Skeletal muscle satellite cell (primary cell): ENCODE measurements around the gene RANBP1.

Source experiments
- H3K27me3 ChIP-seq: 2 replicates; pipeline ENCODE4 v1.7.0; 2013; ENCODE audit warnings: low read length; ENCODE audit not compliant: control insufficient read depth, insufficient read depth
- H3K36me3 ChIP-seq: 2 replicates; pipeline ENCODE4 v1.7.0; 2013; ENCODE audit warnings: mild to moderate bottlenecking, control low read depth, low read length; ENCODE audit not compliant: insufficient read depth
- H3K4me1 ChIP-seq: 2 replicates; pipeline ENCODE4 v1.7.0; 2013; ENCODE audit warnings: low read length; ENCODE audit not compliant: control insufficient read depth, insufficient read depth
- H3K4me2 ChIP-seq: 2 replicates; pipeline ENCODE4 v1.7.0; 2013; ENCODE audit warnings: mild to moderate bottlenecking, low read length
- H3K4me3 ChIP-seq: 2 replicates; pipeline ENCODE4 v1.7.0; 2013; ENCODE audit warnings: low read length
- H3K9ac ChIP-seq: 2 replicates; pipeline ENCODE4 v1.7.0; 2013; ENCODE audit warnings: mild to moderate bottlenecking, low read depth, low read length, moderate library complexity
- H3K9me3 ChIP-seq: replicated peaks from 2 replicates; pipeline ENCODE4 v1.7.0; 2013; ENCODE audit warnings: mild to moderate bottlenecking, control low read depth, low read length

Gene RANBP1

GRCh38 chr22:20111689-20112622 is 3.9 kb upstream of the RANBP1 start:
- H3K9ac ChIP-seq: no peak overlapping the region
- H3K4me2 ChIP-seq: no peak overlapping the region
- H3K4me1 ChIP-seq: peaks cover 17% of the 10 kb centered on the region
- H3K9me3 ChIP-seq: no peaks in the 10 kb centered on the region
- H3K4me3 ChIP-seq: no peak overlapping the region
- H3K27me3 ChIP-seq: no peaks in the 10 kb centered on the region
- H3K36me3 ChIP-seq: peaks cover 85% of the 10 kb centered on the region

- H3K4me2 ChIP-seq: no peak overlapping the region
- H3K4me3 ChIP-seq: no peak overlapping the region
- H3K9ac ChIP-seq: no peak overlapping the region
- no peaks in the 10 kb centered on the region for H3K9me3 ChIP-seq
- peaks cover 76% of the 10 kb centered on the region for H3K36me3 ChIP-seq
- H3K4me1 ChIP-seq: peaks cover 17% of the 10 kb centered on the region
- H3K27me3 ChIP-seq: no peaks in the 10 kb centered on the region
Observed at GRCh38 chr22:20112623-20113511, 3.0 kb upstream of the RANBP1 start.

GRCh38 chr22:20113551-20114310 is 2.2 kb upstream of the RANBP1 start:
- no peak overlapping the region for H3K4me2 ChIP-seq
- no peak overlapping the region for H3K4me3 ChIP-seq
- no peaks in the 10 kb centered on the region for H3K27me3 ChIP-seq
- H3K4me1 ChIP-seq: peaks cover 21% of the 10 kb centered on the region
- H3K36me3 ChIP-seq: peaks cover 68% of the 10 kb centered on the region
- no peaks in the 10 kb centered on the region for H3K9me3 ChIP-seq
- H3K9ac ChIP-seq: no peak overlapping the region

- Histone ChIP-seq H3K27me3 (no peaks in the 10 kb centered on the region), H3K4me2 (peak overlapping the region; percentile 99), H3K9me3 (no peaks in the 10 kb centered on the region), H3K36me3 (peaks cover 65% of the 10 kb centered on the region), H3K4me3 (peak overlapping the region; percentile 94), H3K9ac (peak overlapping the region; percentile 90), H3K4me1 (peaks cover 27% of the 10 kb centered on the region)
Observed at GRCh38 chr22:20114506-20115475, 1.1 kb upstream of the RANBP1 start.

- H3K4me2 ChIP-seq: peak overlapping the region; percentile 99
- H3K9me3 ChIP-seq: no peaks in the 10 kb centered on the region
- peaks cover 27% of the 10 kb centered on the region for H3K4me1 ChIP-seq
- no peaks in the 10 kb centered on the region for H3K27me3 ChIP-seq
- H3K9ac ChIP-seq: peak overlapping the region; percentile 90
- peaks cover 63% of the 10 kb centered on the region for H3K36me3 ChIP-seq
- H3K4me3 ChIP-seq: peak overlapping the region; percentile 94
Observed at GRCh38 chr22:20116376-20116950, 559 bp downstream of the RANBP1 start.

GRCh38 chr22:20116951-20117632 is 1.2 kb downstream of the RANBP1 start, which contains the start of gene TRMT2A:
TRMT2A (minus strand) TSS chr22:20117226; CDS start chr22:20116906, 320 bp downstream.
- no peaks in the 10 kb centered on the region for H3K27me3 ChIP-seq
- peak within 1 kb of the TSS; percentile 90 for H3K9ac ChIP-seq
- peaks cover 63% of the 10 kb centered on the region for H3K36me3 ChIP-seq
- H3K4me3 ChIP-seq: peak within 1 kb of the TSS; percentile 94
- H3K9me3 ChIP-seq: no peaks in the 10 kb centered on the region
- peak within 1 kb of the TSS; percentile 99 for H3K4me2 ChIP-seq
- H3K4me1 ChIP-seq: peaks cover 27% of the 10 kb centered on the region

- H3K36me3 ChIP-seq: peaks cover 61% of the 10 kb centered on the region
- no peaks in the 10 kb centered on the region for H3K27me3 ChIP-seq
- H3K4me2 ChIP-seq: peak overlapping the region; percentile 94
- peaks cover 27% of the 10 kb centered on the region for H3K4me1 ChIP-seq
- H3K9ac ChIP-seq: peak overlapping the region; percentile 82
- H3K4me3 ChIP-seq: peak overlapping the region; percentile 94
- no peaks in the 10 kb centered on the region for H3K9me3 ChIP-seq
Observed at GRCh38 chr22:20117633-20118299, 1.9 kb downstream of the RANBP1 start.

GRCh38 chr22:20118300-20119020 is 2.6 kb downstream of the RANBP1 start:
- Histone ChIP-seq H3K9me3 (no peaks in the 10 kb centered on the region), H3K9ac (peak overlapping the region; percentile 82), H3K4me2 (peak overlapping the region; percentile 94), H3K4me3 (peak overlapping the region; percentile 94), H3K4me1 (peaks cover 27% of the 10 kb centered on the region), H3K36me3 (peaks cover 55% of the 10 kb centered on the region), H3K27me3 (no peaks in the 10 kb centered on the region)

- H3K4me1 ChIP-seq: peaks cover 11% of the 10 kb centered on the region
- peaks cover 62% of the 10 kb centered on the region for H3K36me3 ChIP-seq
- no peak overlapping the region for H3K4me2 ChIP-seq
- no peaks in the 10 kb centered on the region for H3K27me3 ChIP-seq
- H3K9me3 ChIP-seq: no peaks in the 10 kb centered on the region
- H3K9ac ChIP-seq: no peak overlapping the region
- H3K4me3 ChIP-seq: no peak overlapping the region
Observed at GRCh38 chr22:20121856-20122415, 6.0 kb downstream of the RANBP1 start.
